PC-3 (cell line): Measurements from ENCODE around the gene PTPRN2. TPM values are rescaled to one million over a fixed set of nuclear protein-coding genes. Genes with fewer than 3 reads are reported as not detected.

Experiments used
- ATAC-seq: fragments of 200-7000 bp; cut with Tn5 transposase; 2 replicates; pipeline ENCODE4 v1.9.1; 2020; ENCODE audit warnings: mild to moderate bottlenecking, moderate library complexity
- Bru-seq: library from RNA; stranded (reverse); fragments of 400-500 nt; gene quantifications from one replicate; lab custom pipeline; 2021; lab: Mats Ljungman, UMichigan
- BruChase-seq, 2 experiments: library from RNA; stranded (reverse); fragments of 400-500 nt; gene quantifications; one replicate each; lab custom pipeline; 2021; lab: Mats Ljungman, UMichigan
- BruUV-seq: library from RNA; stranded (reverse); fragments of 400-500 nt; replicated peaks from 2 replicates; lab custom pipeline; 2021; lab: Mats Ljungman, UMichigan
- CTCF ChIA-PET: fragments of 300-600 bp; sonication (Branson Sonifier 250); formaldehyde crosslinking; loops from one replicate; lab custom pipeline; 2022; ENCODE audit warnings: antibody characterized with exemption; lab: Charles Lee
- POLR2A ChIA-PET: fragments of 300-600 bp; sonication (Branson Sonifier 250); formaldehyde crosslinking; loops from one replicate; lab custom pipeline; 2022; ENCODE audit warnings: antibody characterized with exemption; ENCODE audit not compliant: unreplicated experiment; lab: Charles Lee
- DNase-seq: peaks from one replicate; pipeline ENCODE4 v3.0.0-alpha.2; 2015
- H2AFZ ChIP-seq: fragments of 300-600 bp; sonication (generic); 2 replicates; pipeline ENCODE4 v1.6.0; 2016; ENCODE audit warnings: antibody characterized with exemption, low read length
- H3F3A ChIP-seq: fragments of 300-600 bp; sonication (generic); one replicate; pipeline ENCODE4 v1.6.0; 2017; ENCODE audit warnings: antibody characterized with exemption, low read length, control low read depth, mild to moderate bottlenecking; ENCODE audit not compliant: unreplicated experiment
- H3K27ac ChIP-seq: fragments of 300-600 bp; sonication (generic); 2 replicates; pipeline ENCODE4 v1.5.1; 2016; ENCODE audit warnings: mild to moderate bottlenecking, low read length
- H3K27me3 ChIP-seq: fragments of 300-600 bp; sonication (generic); 2 replicates; pipeline ENCODE4 v1.6.1; 2016; ENCODE audit warnings: low read length, mixed read lengths
- H3K36me3 ChIP-seq: fragments of 300-600 bp; sonication (generic); 2 replicates; pipeline ENCODE4 v1.6.1; 2016; ENCODE audit warnings: low read depth, mixed run types, low read length, mixed read lengths
- H3K4me1 ChIP-seq: fragments of 300-600 bp; sonication (generic); 2 replicates; pipeline ENCODE4 v1.5.1; 2016; ENCODE audit warnings: low read length; ENCODE audit not compliant: insufficient read depth
- H3K4me2 ChIP-seq: fragments of 300-600 bp; sonication (generic); 2 replicates; pipeline ENCODE4 v1.6.0; 2016; ENCODE audit warnings: low read length
- H3K4me3 ChIP-seq: fragments of 300-600 bp; sonication (generic); 2 replicates; pipeline ENCODE4 v1.5.1; 2016; ENCODE audit warnings: mild to moderate bottlenecking, low read length, mixed read lengths
- H3K79me2 ChIP-seq: fragments of 300-600 bp; sonication (generic); 2 replicates; pipeline ENCODE4 v1.6.1; 2017; ENCODE audit warnings: low read length, mixed read lengths
- H3K9ac ChIP-seq: fragments of 300-600 bp; sonication (generic); 2 replicates; pipeline ENCODE4 v1.6.0; 2016; ENCODE audit warnings: mild to moderate bottlenecking, low read length
- H3K9me2 ChIP-seq: fragments of 300-600 bp; sonication (generic); replicated peaks from 2 replicates; pipeline ENCODE4 v1.6.1; 2016; ENCODE audit warnings: mixed run types, low read length, mixed read lengths
- H3K9me3 ChIP-seq: fragments of 300-600 bp; sonication (generic); 2 replicates; pipeline ENCODE4 v1.6.1; 2016; ENCODE audit warnings: low read length, mixed read lengths
- H4K20me1 ChIP-seq: fragments of 300-600 bp; sonication (generic); 2 replicates; pipeline ENCODE4 v1.6.1; 2016; ENCODE audit warnings: low read length, mixed read lengths
- CTCF ChIP-seq: fragments of 300-600 bp; sonication (generic); conservative IDR thresholded peaks from 2 replicates; pipeline ENCODE4 v1.5.1; 2017; ENCODE audit warnings: antibody characterized with exemption, low read depth, mild to moderate bottlenecking, low read length
- EZH2 ChIP-seq: fragments of 300-600 bp; sonication (generic); IDR thresholded peaks from one replicate; pipeline ENCODE4 v1.6.1; 2017; ENCODE audit warnings: antibody characterized with exemption, mild to moderate bottlenecking, low read length; ENCODE audit not compliant: unreplicated experiment
- EZH2phosphoT487 ChIP-seq: fragments of 300-600 bp; sonication (generic); IDR thresholded peaks from 2 replicates; pipeline ENCODE4 v1.6.1; 2018; ENCODE audit warnings: mild to moderate bottlenecking, antibody characterized with exemption, low read length, borderline replicate concordance
- intact Hi-C: fragments of 100-400 bp; cut with micrococcal nuclease; formaldehyde crosslinking; loops from 2 replicates; pipeline ENCODE4 v1.9.0; 2023
- long read RNA-seq: library from polyadenylated mRNA; unstranded; transcript quantifications from one replicate; pipeline ENCODE4 v2.0.0, GENCODE V29; 2021; ENCODE audit not compliant: unreplicated experiment
- total RNA-seq: library from RNA; depleted of rRNA; stranded (reverse); fragments of >200 nt; gene quantifications from 2 replicates; pipeline ENCODE4 v1.2.3, GENCODE V29; 2014; rRNA removed

PTPRN2 gene
- total RNA-seq (3.2 and 3.6 TPM in 2 replicates), Bru-seq, nascent RNA (percentile 44 among the genes with signal in this experiment), BruChase-seq, experiment 1, labeled RNA remaining after a 6-hour chase (percentile 39 among the genes with signal in this experiment), BruChase-seq, experiment 2, labeled RNA remaining after a 2-hour chase (percentile 49 among the genes with signal in this experiment)
- long read RNA-seq, partial matches to known transcripts, result 18 of 104 reads
- long read RNA-seq, other reads (novel, unspliced or antisense), result 86 of 104 reads

DNA sequence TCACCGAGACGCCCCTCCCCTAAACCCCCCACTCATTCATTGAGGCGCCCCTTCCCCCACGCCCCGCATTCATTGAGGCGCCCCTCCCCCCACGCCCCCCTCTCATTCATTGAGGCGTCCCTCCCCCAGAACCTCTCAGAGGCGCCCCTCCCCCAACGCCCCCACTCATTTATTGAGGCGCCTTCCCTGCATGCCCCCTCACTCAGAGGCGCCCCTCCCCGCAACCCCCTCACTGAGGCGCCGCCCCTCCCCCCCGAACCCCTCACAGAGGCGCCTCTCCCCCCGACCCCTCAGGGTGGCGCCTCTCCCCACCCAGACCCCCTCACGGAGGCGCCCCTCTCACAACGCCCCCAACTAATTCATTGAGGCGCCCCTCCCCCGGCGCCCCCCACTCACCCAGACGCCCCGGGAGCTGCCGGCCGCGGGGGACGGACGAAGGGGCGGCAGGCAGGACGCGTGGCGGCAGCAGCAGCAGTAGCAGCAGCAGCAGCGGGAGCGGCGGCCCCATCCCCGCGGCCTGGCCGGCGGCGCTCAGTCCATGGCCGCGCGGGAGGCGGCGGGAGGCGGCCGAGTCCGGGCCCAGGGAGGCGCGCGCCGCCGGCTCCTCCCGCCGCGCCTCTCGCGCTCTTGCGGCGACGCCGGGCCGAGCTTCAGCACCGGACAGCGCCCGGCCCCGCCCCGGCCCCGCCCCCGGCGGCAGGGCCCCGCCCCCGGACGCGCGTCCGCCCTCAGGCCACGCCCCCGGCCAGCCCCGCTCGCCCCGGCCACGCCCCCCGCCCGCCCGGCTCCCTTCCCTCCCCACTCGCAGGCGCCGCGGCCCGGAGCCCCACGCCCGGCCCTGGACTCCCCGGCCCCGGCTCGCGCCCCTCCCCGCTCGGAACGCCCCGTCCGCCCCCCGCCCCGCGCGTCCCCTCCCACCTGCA lies at the start of gene PTPRN2:
Gene PTPRN2, minus strand, starts transcription at position 662 of the 923 bp plus-strand sequence.
- peak; percentile 78 for ATAC-seq
- Histone ChIP-seq H3K79me2 (no peaks in the 10 kb centered on the region), H3K4me2 (no peak within 1 kb of the TSS), H3K4me3 (no peak within 1 kb of the TSS), H4K20me1 (no peaks in the 10 kb centered on the region), H2AFZ (no peak within 1 kb of the TSS), H3K4me1 (no peaks in the 10 kb centered on the region), H3K9me2 (no peaks in the 10 kb centered on the region), H3K9ac (no peak within 1 kb of the TSS), H3K36me3 (no peaks in the 10 kb centered on the region), H3K27ac (no peak within 1 kb of the TSS), H3K27me3 (peaks cover 31% of the 10 kb centered on the region; the same call in 1 of the 2 replicates), H3F3A (no peaks in the 10 kb centered on the region), H3K9me3 (no peaks in the 10 kb centered on the region)
- POLR2A ChIA-PET, result no interaction called here
- intact Hi-C loops, result loop anchor here (10.0 kb wide), 2 partner anchors 93 to 153 kb away; no protein-coding TSS in a partner anchor
- BruUV-seq, result no TSS peak
- peak; percentile 41 for DNase-seq
- TF ChIP-seq CTCF (no peak), EZH2phosphoT487 (no peak), EZH2 (no peak)
- CTCF ChIA-PET, result no interaction called here

DNA sequence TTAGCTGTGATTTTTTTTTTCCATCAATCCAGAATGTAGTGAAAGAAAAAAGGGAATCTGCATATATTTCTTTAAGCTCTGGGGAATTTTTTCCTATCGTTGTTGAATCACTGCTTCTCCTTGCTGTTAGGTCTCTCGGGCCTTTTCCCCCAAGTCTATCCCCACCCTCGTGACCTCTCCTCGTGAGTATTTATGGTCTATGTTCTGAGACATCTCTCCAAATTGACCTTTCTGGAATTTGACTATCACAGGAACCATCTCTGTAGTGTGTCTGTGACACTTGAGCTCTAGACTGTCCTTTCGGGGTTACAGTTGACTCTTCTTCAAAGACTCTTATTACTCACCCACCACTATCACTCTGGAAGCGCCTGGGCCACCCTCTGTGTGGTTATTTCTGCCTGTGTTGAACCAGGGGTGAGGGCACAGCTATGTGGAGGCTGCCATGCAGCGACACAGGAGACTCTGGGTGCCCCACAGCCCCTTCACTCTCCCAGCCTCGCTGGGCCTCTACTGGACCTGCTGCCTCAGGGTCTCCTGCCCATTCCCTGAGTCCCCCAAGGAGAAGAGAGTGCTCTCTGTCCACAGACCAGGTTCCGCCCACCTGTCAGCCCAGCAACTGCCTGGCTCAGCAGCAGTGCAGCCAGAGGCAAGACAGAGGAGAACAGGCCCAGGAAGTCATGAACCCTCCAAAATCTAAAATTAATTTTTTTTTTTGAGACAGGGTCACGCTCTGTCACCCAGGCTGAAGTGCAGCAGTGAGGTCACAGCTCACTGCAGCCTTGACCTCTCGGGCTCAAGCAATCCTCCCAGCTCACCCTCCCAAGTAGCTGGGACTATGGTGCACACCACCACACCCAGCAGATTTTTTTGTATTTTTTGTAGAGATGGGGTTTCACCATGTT lies 45.7 kb upstream of the PTPRN2 start:
- no peak for DNase-seq
- Histone ChIP-seq H3K9me3 (no peaks in the 10 kb centered on the region), H2AFZ (no peak overlapping the region), H3K4me1 (no peaks in the 10 kb centered on the region), H3K4me3 (no peak overlapping the region), H3K27me3 (no peaks in the 10 kb centered on the region), H3K79me2 (no peaks in the 10 kb centered on the region), H3F3A (no peaks in the 10 kb centered on the region), H3K27ac (no peak overlapping the region), H3K9me2 (no peaks in the 10 kb centered on the region), H3K36me3 (peaks cover 10% of the 10 kb centered on the region), H4K20me1 (no peaks in the 10 kb centered on the region), H3K9ac (no peak overlapping the region), H3K4me2 (no peak overlapping the region)
- intact Hi-C loops, result no loop called here
- TF ChIP-seq EZH2phosphoT487 (no peak), EZH2 (no peak), CTCF (no peak)
- CTCF ChIA-PET, result no interaction called here
- ATAC-seq, result no peak
- POLR2A ChIA-PET, result interaction anchor here (0.7 kb wide), 1 partner anchor 122 kb away, joined by 5 read pairs; no protein-coding TSS in a partner anchor
- BruUV-seq, result no TSS peak
